Smooth muscle cell (in vitro differentiated cells): ENCODE results near the gene MAPKBP1. TPM values are rescaled to one million over a fixed set of nuclear protein-coding genes. Genes with fewer than 3 reads are reported as not detected.

Experiments used
- DNase-seq: peaks from one replicate; lab custom pipeline; 2025; ENCODE audit not compliant: unreplicated experiment; lab: John Stamatoyannopoulos, UW
- H2AFZ ChIP-seq: fragments of 200-600 bp; sonication (generic); 2 replicates; pipeline ENCODE4 v1.6.0; 2016; ENCODE audit warnings: antibody characterized with exemption, low read depth, mild to moderate bottlenecking
- H3F3A ChIP-seq: fragments of 200-600 bp; sonication (generic); 2 replicates; pipeline ENCODE4 v1.6.0; 2017; ENCODE audit warnings: antibody characterized with exemption, low read depth
- H3K27ac ChIP-seq: fragments of 200-600 bp; sonication (generic); 2 replicates; pipeline ENCODE4 v1.5.1; 2016; ENCODE audit warnings: low read depth, mild to moderate bottlenecking
- H3K27me3 ChIP-seq: fragments of 200-600 bp; sonication (generic); 2 replicates; pipeline ENCODE4 v1.6.1; 2016; ENCODE audit warnings: low read depth, mild to moderate bottlenecking
- H3K36me3 ChIP-seq: fragments of 200-600 bp; sonication (generic); 2 replicates; pipeline ENCODE4 v1.5.1; 2016; ENCODE audit warnings: low read depth
- H3K4me1 ChIP-seq: fragments of 200-600 bp; sonication (generic); 2 replicates; pipeline ENCODE4 v1.5.1; 2016; ENCODE audit warnings: low read depth
- H3K4me2 ChIP-seq: fragments of 200-600 bp; sonication (generic); 2 replicates; pipeline ENCODE4 v1.6.0; 2016; ENCODE audit warnings: mild to moderate bottlenecking
- H3K4me3 ChIP-seq: fragments of 200-600 bp; sonication (generic); 2 replicates; pipeline ENCODE4 v1.5.1; 2016; ENCODE audit warnings: mild to moderate bottlenecking
- H3K79me2 ChIP-seq: fragments of 200-600 bp; sonication (generic); 2 replicates; pipeline ENCODE4 v1.6.0; 2016; ENCODE audit warnings: low read depth, mild to moderate bottlenecking
- H3K9ac ChIP-seq: fragments of 200-600 bp; sonication (generic); 2 replicates; pipeline ENCODE4 v1.6.0; 2016; ENCODE audit warnings: low read depth
- H3K9me3 ChIP-seq: fragments of 200-600 bp; sonication (generic); replicated peaks from 2 replicates; pipeline ENCODE4 v1.5.1; 2016; ENCODE audit warnings: low read depth
- H4K20me1 ChIP-seq: fragments of 200-600 bp; sonication (generic); 2 replicates; pipeline ENCODE4 v1.6.0; 2016; ENCODE audit warnings: low read depth
- WGBS: methylation state at CpG from one replicate; pipeline ENCODE4 v1.1.7; 2016; ENCODE audit warnings: low lambda C conversion rate; 5-methylcytosine and 5-hydroxymethylcytosine counted together
- polyA plus RNA-seq: library from polyadenylated mRNA; unstranded; fragments of >200 nt; fragmentation: Nextera tagmentation; extraction: Ambion mirVana; gene quantifications from 2 replicates; pipeline ENCODE4 v1.2.1, GENCODE V29; 2016
- total RNA-seq: library from RNA; depleted of rRNA; stranded (reverse); fragments of >200 nt; gene quantifications from 2 replicates; pipeline ENCODE4 v1.2.3, GENCODE V29; 2014
- TF ChIP-seq, protein P1 (sequence below): fragments of 200-600 bp; sonication (generic); IDR thresholded peaks from 2 replicates; pipeline ENCODE4 v1.5.1; 2017; ENCODE audit warnings: borderline replicate concordance, mild to moderate bottlenecking, antibody characterized with exemption; ENCODE audit not compliant: insufficient read depth, poor library complexity, severe bottlenecking

Gene MAPKBP1
- total and polyA plus RNA-seq, 2 experiments from 2014 or later, result 6.6 to 10.7 TPM

DNA sequence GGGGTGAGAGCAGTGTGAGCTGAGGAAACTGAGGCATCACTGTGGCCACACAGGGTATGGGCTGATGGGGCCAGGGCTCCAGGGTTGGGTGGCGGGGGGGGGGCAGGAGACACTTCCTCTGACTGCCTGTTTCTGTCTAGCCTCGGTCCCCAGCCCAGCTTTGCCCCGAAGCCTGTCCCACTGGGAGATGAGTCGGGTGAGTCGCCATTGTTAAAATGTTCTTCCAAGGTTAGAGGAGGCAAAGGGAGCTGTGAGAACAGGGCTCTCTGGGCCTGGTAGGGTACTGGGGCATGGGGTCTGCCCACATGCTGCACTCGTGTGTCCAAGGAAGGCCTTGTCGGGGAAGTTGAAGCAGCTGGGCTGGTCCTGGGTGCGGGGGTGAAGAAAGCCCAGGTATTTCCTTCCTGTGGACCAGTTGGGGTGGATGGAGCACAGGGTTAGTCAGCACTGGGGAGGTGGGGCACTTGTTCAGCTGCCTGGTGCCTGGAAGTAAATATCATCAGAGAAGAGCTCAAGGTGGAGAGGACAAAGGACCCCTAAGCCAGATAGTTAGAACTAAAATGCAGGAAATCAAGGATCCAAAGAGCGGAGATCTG, 45.3 kb downstream of the MAPKBP1 start:
- no peak overlapping the region for H3K4me3 ChIP-seq
- no peak overlapping the region for H3K27ac ChIP-seq
- no peak overlapping the region for H3K9ac ChIP-seq
- no peaks in the 10 kb centered on the region for H3K9me3 ChIP-seq
- H3K4me2 ChIP-seq, result no peak overlapping the region
- no peak for DNase-seq
- no peak overlapping the region for H2AFZ ChIP-seq
- H3F3A ChIP-seq, result no peaks in the 10 kb centered on the region
- WGBS, result 93% methylated on average over 9 of the region's 9 CpGs
- H4K20me1 ChIP-seq, result no peaks in the 10 kb centered on the region
- peaks cover 4% of the 10 kb centered on the region for H3K36me3 ChIP-seq
- no peaks in the 10 kb centered on the region for H3K27me3 ChIP-seq
- H3K79me2 ChIP-seq, result no peaks in the 10 kb centered on the region
- no peaks in the 10 kb centered on the region for H3K4me1 ChIP-seq
- TF ChIP-seq, protein P1, sequence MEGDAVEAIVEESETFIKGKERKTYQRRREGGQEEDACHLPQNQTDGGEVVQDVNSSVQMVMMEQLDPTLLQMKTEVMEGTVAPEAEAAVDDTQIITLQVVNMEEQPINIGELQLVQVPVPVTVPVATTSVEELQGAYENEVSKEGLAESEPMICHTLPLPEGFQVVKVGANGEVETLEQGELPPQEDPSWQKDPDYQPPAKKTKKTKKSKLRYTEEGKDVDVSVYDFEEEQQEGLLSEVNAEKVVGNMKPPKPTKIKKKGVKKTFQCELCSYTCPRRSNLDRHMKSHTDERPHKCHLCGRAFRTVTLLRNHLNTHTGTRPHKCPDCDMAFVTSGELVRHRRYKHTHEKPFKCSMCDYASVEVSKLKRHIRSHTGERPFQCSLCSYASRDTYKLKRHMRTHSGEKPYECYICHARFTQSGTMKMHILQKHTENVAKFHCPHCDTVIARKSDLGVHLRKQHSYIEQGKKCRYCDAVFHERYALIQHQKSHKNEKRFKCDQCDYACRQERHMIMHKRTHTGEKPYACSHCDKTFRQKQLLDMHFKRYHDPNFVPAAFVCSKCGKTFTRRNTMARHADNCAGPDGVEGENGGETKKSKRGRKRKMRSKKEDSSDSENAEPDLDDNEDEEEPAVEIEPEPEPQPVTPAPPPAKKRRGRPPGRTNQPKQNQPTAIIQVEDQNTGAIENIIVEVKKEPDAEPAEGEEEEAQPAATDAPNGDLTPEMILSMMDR, result no peak

DNA sequence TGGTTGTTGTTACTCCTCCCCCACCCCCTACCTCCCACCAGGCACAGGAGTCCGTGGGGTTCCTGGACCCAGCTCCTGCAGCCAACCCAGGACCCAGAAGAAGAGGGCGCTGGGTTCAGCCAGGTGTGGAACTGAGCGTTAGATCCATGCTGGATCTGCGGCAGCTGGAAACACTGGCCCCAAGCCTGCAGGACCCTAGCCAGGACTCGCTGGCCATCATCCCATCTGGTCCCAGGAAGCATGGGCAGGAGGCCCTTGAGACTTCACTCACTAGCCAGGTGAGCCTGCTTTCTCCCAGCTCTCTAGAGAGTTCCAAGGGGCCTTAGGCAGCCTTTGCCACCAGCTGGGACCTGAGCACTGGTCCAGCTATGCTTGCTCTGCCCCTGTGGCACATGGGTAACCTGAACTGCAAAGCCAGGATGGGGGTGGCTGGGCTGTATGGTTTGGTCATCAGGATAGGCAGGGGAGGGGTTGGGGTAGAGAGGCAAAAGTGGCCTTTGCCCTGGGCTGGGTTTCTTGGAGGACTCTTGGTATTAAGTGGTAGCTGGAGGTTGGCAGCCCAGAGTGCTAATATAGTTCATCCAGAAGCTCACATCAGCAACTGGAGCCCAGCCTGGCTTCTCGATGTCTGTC, 46.6 kb downstream of the MAPKBP1 start:
- H3F3A ChIP-seq, result no peaks in the 10 kb centered on the region
- H3K9me3 ChIP-seq, result no peaks in the 10 kb centered on the region
- TF ChIP-seq, protein P1, result no peak
- H3K36me3 ChIP-seq, result peaks cover 2% of the 10 kb centered on the region
- 90% methylated on average over 6 of the region's 6 CpGs for WGBS
- H3K9ac ChIP-seq, result no peak overlapping the region
- no peak overlapping the region for H3K27ac ChIP-seq
- no peak overlapping the region for H3K4me2 ChIP-seq
- no peak for DNase-seq
- H3K4me3 ChIP-seq, result no peak overlapping the region
- no peaks in the 10 kb centered on the region for H3K4me1 ChIP-seq
- H3K27me3 ChIP-seq, result no peaks in the 10 kb centered on the region
- H2AFZ ChIP-seq, result no peak overlapping the region
- no peaks in the 10 kb centered on the region for H4K20me1 ChIP-seq
- no peaks in the 10 kb centered on the region for H3K79me2 ChIP-seq

DNA sequence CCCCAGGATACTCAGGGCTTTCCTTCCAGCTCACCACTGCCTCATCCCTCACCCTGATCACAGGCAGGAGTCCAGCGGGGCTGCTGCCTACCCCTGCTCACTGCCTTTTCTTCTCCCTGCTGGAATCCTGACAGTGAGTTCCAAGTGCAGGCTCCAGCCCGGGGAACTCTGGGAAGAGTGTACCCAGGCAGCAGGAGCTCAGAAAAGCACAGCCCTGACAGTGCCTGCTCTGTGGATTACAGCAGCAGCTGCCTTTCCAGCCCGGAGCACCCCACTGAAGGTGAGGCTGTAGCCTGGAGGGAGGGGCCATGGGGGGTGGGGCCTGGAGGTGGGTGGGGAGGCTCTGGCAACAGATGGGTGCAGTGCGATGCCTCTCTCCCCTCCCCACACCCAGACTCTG, 47.5 kb downstream of the MAPKBP1 start:
- Histone ChIP-seq H3K4me2 (no peak overlapping the region), H2AFZ (no peak overlapping the region), H3K36me3 (no peaks in the 10 kb centered on the region), H3K4me3 (no peak overlapping the region), H3K4me1 (no peaks in the 10 kb centered on the region), H3K9ac (no peak overlapping the region), H4K20me1 (no peaks in the 10 kb centered on the region), H3K9me3 (no peaks in the 10 kb centered on the region), H3K27ac (no peak overlapping the region), H3F3A (no peaks in the 10 kb centered on the region), H3K27me3 (no peaks in the 10 kb centered on the region), H3K79me2 (no peaks in the 10 kb centered on the region)
- WGBS, result 94% methylated on average over 4 of the region's 4 CpGs
- TF ChIP-seq, protein P1, result no peak
- DNase-seq, result no peak

DNA sequence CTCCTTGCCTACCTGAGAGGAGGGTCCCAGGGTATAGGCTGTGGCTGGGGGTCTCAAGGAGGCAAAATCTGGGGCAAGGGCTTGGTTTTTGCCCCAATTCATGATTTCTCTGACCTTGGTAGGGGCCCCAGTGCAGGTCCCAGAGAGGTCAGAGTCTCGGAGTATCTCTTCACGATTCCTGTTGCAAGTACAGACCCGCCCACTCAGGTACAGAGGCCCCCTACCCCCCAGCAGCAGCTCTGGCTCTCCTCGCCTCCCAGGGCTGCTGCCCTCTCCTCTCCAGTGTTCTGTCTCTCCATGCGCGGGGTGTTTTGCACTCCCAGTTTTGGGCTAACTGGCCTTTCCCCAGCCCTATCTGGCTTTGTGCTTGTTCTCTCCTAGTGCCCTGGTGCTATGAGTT, 48.2 kb downstream of the MAPKBP1 start:
- no peak overlapping the region for H3K4me3 ChIP-seq
- H3K79me2 ChIP-seq, result no peaks in the 10 kb centered on the region
- no peaks in the 10 kb centered on the region for H4K20me1 ChIP-seq
- H3K9ac ChIP-seq, result no peak overlapping the region
- H3K27me3 ChIP-seq, result no peaks in the 10 kb centered on the region
- H3K9me3 ChIP-seq, result no peaks in the 10 kb centered on the region
- H3K36me3 ChIP-seq, result no peaks in the 10 kb centered on the region
- no peak overlapping the region for H3K27ac ChIP-seq
- peaks cover 3% of the 10 kb centered on the region for H3K4me1 ChIP-seq
- DNase-seq, result no peak
- 90% methylated on average over 6 of the region's 6 CpGs for WGBS
- no peak overlapping the region for H2AFZ ChIP-seq
- H3F3A ChIP-seq, result no peaks in the 10 kb centered on the region
- TF ChIP-seq, protein P1, result no peak
- no peak overlapping the region for H3K4me2 ChIP-seq
